GM19468 (cell line): ENCODE data around the gene COX5B.
"Not testable (repeated sequence)": the region's sequence is repeated elsewhere in the genome, so short reads cannot be mapped to it uniquely, and the experiment has no call there.

ENCODE experiments used
- ATAC-seq: cut with Tn5 transposase; IDR thresholded peaks from one replicate; pipeline ENCODE4 v1.9.1; 2021; ENCODE audit warnings: mild to moderate bottlenecking, moderate library complexity, moderate number of reproducible peaks; ENCODE audit not compliant: unreplicated experiment; ENCODE audit errors: extremely low read depth

The COX5B gene, protein sequence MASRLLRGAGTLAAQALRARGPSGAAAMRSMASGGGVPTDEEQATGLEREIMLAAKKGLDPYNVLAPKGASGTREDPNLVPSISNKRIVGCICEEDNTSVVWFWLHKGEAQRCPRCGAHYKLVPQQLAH

DNA sequence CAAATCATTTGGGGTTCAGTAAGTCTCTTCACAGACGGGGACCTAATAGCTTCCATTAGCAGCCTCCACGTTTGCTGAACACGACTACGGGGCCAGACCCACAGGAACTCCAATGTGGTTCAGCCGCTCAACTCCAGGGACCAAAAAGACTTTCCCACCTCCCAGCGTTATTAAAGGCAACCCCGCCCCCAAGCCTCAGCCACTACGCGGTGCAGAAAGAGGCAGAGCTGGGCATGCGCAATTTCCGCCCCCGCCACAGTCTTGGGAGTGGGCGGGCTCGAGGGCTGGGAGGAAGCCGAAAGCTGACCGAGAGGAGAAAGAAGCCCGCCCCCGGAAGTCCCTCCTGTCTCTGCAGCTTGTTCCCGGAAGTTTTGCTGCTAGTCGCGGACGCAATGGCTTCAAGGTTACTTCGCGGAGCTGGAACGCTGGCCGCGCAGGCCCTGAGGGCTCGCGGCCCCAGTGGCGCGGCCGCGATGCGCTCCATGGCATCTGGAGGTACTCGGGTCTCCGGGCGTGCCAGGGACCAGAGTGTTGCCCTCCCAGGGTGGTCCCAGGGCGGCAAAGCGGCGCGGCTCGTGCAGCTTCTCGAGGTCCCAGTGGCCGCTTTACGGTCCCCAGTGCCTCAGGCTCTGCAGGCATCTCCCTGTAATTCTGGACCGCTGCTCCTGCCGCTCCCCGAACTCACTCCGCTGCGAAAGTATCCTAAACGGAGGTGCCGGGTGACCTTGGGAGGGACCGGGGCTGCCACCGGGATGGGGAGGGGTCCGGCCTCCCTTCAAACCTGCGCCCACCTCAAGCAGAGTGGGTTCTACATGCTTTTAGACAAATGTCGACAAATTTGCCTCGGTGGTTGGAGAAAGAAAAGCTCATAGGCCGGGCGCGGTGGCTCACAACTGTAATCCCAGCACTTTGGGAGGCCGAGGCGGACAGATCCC lies at the start of gene COX5B:
TSS of gene COX5B (plus strand) at position 368 of the 935 bp plus-strand sequence. CDS start at position 393, 25 bp downstream.
- ATAC-seq, result peak; percentile 86

DNA sequence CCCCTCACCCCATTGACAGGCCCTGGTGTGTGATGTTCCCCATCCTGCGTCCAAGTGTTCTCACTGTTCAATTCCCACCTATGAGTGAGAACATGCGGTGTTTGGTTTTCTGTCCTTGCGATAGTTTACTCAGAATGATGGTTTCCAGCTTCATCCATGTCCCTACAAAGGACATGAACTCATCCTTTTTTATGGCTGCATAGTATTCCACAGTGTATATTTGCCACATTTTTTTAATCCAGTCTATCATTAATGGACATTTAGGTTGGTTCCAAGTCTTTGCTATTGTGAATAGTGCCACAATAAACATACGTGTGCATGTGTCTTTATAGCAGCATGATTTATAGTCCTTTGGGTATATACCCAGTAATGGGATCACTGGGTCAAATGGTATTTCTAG lies 49.7 kb upstream of the COX5B start:
- not testable (repeated sequence) for ATAC-seq

DNA sequence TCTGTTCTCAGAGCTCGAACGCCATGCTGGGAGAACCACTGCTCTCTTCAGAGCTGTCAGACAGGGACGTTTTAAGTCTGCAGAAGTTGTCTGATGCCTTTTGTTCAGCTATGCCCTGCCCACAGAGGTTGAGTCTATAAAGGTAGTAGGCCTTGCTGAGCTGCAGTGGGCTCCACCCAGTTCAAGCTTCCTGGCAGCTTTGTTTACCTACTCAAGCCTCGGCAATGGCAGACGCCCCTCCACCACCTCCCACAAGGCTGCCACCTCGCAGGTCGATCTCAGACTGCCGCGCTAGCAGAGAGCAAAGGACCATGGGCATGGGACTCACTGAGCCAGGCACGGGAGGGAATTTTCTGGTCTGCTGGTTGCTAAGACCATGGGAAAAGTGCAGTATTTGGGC lies 44.3 kb upstream of the COX5B start:
- not testable (repeated sequence) for ATAC-seq

DNA sequence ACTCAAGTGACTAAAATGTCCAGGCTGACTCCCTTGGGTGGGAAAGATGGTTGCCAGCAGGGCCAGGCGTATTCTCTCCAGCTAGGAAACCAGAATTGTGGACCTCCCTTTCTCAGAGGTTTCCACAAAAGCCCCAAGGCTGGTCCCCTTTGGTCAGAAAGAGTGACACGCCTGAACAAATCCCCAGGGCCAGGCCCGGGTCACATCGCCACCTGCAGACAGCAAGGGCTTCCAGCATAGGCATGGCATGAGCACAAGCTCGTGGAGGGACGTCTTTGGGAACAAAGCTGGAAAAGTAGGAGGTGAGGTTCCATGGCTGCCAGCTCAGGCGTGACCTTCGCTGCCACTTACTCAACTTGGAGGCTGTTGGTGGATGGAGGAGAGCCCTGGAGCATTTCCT lies 40.8 kb upstream of the COX5B start:
- not testable (repeated sequence) for ATAC-seq

DNA sequence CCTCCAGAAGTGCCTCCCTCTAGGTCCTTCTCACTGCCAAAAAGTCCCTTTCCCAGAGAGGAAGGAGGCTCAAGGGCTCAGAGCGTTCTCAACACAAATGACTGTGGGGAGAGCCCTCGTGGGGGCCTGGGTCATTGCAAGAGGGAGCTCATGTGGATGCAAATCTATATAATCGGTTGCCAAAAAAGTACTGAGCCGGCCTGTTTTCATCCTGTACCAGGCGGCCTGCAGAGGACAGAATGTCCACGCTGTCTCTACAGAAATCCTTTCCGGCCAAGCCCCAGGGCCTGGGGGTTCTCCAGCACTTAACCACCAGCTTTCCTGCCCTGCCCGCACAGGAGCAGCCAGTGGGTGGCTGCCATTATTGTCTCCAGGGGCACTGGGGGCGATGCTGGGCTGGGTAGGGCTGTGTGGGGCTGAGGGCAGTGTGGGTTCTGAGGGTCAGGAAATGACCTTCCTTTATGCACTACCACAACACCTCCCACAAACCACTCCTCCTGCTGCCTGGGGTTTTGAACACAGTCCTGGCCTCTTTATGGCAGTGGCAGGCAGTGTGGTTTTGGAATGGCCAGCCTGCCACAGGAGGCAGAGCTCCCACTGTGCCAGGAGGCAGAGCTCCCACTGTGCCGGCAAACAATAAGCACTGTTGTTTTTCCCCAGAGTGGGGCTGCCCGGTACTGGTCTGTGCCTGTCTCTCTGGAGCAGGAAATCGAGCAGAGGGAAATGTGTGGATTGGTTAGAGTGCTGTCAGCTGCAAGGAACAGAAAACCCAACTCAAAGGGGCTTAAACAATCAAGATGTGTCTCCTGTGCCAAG lies 40.1 kb upstream of the COX5B start:
- not testable (repeated sequence) for ATAC-seq

DNA sequence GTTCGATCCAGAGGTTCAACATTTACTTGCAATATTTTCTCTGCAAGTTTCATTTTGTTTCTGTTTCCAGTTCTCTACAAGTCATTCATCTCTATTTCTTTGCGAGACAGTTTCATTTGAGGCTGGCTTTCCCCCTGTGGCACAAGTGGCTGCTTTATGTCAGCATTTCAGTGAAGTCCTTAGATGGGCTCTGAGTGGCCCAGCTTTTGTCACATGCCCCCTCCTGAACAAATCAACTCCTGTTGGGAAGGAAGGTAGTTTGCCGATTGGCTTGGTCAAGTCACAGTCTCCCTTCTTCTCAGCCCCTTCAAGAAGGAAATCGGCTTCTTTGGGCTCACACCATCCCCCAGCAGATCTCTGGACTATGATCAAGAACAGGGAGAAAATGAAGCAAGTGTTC lies 37.1 kb upstream of the COX5B start:
- ATAC-seq, result not testable (repeated sequence)

DNA sequence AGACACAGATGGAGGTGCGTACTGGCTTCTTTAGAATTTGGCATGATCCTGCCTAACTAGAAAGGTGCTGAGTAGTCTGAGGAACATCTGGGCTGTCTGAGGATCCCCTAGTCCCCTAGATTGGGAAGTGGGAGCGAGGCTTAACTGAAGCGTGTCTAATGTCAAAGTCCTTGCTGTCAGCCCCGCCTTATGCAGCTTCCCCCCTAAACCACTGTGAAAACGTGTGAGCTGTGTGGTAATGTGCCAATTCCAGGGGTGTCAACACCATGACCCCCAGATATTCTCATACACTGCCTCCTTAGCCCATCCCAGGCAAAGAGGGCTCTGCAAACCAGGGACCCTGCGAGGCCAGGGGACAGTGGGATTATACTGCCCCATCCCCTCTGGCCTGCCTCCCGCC lies 34.0 kb upstream of the COX5B start:
- ATAC-seq, result not testable (repeated sequence)

DNA sequence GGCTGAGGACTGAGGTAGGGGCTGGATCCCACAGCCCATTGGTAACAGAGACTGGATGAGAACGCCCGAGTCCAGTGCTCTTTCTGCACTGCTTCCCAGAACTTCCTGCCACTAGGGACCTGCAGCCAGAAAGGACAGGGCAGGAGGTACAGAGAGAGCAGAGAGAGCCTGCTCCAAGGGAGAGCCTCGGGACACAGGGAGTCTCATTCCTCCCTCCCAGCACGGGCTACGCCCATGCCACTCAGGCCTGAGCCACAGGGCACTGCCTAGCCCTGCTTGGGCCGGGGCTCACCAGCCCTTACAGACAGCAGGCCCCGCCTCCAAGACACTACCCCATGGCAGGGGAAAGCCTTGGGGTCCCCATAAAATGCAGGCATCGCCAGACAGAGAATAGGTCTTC lies 30.1 kb upstream of the COX5B start:
- ATAC-seq, result not testable (repeated sequence)

DNA sequence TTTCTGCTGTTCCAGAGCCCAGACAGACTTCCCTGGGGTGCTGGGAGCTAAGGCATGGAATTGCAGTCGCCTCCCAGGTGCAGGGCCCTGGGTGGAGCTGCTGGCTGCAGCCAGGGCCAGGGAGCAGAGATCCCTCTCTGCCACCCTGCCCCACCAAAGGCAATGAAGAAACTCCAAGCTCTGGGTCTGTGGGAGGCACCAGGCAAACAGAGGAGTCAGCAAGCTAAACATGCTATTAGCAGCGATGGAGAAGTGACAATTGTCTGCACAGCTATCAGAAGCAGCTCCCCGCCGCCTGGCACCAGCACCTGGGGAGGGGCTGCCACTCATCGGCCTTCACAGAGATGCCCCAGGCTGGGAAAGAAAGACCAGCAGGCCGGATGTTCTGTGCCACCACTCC lies 28.0 kb upstream of the COX5B start:
- no peak for ATAC-seq

DNA sequence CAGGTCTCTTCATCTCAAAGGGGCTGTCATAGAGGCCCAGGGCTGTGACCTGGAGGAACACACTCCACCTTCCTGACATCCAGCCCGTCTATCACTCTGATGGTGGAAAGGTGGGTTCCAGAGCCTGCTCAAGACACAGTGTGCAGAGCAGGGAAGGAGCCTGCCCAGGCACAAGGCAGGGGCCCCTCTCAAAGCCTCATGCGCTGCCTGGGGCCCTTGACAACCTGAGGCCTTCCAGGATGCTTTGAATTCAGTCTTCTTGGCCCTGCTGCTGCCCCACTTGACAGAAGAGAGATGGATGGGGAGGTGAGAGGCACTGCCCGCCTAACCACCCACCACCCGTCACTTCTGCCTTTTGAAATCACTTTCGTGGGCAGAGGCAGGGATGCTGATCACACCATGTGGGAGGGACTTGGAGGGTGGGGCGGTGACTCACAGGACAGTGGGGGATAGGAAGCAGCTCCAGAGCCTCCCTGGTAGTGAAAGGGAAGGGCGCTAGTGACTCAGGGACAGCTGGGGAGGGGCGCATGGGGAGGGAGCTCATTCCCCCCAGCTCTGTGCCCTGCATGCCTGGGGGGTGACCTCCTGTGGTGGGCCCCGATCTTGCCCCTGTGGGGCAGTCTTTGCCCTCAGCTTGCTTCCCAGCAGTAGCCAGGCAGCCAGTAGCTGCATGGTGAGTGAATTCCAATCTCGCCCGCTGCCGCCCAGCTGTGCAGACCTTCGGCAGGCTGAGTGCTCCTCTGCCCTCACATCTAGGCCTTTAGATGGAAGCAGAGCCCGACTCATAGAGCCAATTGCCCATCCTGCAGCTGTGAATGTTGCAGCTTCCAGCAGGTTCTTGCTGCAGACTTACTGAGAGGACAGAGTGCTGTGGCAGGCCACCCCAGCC lies 26.7 kb upstream of the COX5B start:
- not testable (repeated sequence) for ATAC-seq

DNA sequence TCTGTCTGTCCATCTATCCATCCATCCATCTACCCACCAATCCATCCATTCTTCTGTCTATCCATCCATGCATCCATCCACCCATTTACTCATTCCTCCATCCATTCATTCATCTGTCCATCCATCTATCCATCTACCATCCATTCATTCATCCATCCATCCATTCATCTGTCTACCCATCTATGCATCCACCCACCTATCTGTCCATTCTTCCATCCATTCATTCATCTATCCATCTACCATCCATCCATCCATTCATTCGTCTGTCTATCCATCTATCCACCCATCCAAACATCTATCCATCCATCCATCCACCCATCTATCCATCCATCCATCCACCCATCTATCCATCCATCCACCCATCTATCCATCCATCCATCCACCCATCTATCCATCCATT lies 25.4 kb upstream of the COX5B start:
- not testable (repeated sequence) for ATAC-seq

DNA sequence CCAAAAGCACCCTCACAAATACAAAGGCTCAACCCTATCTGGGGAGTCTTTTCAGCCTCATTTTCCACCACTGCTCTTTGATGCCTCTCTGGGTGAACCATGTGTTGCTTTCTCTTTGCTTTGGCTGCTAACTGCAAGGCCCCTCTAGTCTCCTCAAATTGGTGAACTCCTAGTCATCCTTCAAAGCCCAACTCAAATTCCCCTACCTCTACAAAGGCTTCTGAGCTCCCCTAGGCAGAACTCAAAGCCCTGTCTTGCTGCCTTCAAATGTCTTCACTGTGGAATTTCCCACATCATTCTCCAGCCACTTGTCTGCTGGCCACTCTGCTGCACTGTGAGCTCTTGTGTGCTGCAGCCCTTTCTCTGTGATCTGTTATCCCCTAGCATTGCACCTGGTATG lies 22.9 kb upstream of the COX5B start:
- not testable (repeated sequence) for ATAC-seq

DNA sequence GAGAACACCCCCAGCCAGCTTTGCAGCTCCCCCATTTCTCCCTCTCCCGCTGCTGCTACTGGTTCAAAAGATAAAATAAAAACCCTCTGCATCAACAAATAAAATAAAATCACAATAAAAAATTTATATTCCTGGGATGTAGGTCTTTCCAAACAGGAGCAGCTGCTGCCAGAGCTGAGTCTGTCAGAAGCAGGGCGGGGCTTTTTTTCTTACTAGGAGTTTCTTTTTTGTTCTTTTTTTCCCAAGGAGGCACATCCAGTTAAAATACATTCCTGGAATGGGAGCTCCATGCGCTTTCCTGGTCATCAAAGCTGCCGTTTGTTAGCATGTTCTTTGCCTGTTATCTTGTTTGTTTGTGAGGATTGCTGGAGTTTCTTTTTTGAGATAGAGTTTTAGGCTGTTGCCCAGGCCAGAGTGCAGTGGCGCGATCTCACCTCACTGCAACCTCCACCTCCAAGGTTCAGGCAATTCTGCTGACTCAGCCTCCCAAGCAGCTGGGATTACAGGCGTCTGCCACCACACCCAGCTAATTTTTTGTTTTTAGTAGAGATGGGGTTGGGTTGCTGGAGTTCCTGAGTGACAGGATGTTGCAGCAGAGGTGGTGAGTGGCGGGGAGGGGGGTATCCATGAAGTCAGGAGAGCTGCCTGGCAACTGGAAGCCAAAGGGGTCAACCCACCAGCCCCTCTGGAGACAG lies 20.4 kb upstream of the COX5B start:
- ATAC-seq, result not testable (repeated sequence)

DNA sequence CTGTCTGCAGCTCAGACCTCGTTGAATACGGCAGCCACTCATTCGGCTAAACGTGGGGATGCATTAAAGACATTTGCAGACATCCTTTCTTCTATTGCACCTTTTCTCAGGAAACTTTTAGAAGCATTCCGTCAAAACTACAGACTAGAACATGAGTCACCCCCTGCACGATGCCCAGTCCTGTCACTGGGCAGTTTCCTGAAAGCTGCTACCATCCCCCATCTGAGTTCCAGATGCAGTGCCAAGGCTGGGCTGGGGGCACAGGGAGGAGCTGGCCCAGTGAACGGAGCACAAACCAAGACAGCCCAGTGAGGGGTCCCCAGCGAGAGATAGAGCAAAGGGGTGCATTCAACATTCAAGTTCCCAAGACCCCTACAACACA lies 19.8 kb upstream of the COX5B start:
- not testable (repeated sequence) for ATAC-seq

DNA sequence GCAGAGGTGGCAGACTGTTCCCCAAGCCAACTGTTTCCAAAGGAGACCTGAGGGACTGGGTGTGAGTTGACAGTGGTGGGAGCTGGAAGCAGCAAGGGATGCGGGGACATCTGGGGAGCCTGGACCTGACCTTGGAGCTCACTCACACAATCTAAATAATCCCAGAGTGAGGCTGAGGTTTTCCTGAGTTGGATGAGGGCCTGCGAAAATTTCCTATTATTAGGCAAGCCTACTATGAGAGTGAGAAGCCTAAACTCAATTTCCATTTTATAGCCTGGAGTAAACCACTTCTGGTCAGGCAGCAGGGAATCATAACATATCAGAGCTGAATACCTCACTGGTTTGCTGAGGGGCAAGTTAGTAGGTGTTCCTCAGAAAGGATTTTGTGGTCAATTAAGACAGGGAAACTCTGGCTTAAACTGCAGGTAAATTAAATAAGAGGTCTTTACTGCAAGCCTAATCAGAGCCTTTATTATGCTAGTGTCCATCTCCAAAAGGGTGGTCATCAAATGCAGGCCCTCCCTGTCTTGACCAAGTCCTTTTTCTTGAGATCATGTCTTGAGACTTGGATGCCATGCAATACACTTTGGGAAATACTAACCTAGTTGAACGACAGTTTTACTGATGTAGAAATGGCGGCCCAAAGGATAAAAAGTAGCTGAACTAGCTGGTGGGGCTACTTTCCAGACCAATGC lies 1.7 kb upstream of the COX5B start:
- ATAC-seq, result no peak

DNA sequence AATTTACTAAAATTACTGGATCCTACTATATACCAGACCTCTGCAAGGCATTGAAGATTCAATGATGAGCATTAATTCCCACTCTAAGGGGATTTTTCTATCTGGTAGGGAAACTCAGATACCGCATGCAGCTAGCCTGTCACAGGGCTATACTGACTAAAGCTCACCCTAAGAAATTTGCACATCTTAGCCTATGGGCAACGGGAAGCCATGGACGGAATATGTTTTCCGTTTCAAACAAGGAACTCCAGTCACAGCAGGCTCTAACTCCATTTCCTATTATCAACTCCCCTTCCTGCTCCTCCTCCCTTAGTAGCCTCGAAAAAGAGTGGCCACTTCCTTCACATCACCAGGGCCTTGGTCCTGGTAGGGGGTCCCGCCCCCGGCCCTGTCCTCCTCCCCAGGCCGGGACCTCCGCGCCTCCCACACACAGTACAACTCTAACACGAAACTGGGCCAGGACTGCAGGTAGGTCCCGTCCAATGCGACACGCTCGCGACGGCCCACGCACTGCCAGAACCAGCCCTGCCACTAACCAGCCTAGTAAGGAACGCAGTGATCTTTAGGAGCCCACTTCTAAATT lies 659 bp upstream of the COX5B start:
- ATAC-seq, result no peak

DNA sequence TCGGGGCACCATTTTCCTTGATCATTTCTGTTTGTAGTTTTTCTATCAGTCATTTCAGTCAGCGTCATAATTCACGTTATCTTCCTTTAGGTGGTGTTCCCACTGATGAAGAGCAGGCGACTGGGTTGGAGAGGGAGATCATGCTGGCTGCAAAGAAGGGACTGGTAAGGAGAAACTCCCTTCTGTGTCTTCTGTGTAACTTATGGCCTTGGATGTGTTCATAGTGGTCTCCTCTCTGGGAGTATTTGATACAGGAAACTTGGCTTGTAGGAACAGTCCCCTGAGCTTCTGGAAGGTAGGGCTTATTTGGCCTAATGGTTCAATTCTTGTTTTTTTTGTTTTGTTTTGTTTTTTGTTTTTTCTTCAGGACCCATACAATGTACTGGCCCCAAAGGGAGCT lies 1.1 kb downstream of the COX5B start:
- no peak for ATAC-seq

DNA sequence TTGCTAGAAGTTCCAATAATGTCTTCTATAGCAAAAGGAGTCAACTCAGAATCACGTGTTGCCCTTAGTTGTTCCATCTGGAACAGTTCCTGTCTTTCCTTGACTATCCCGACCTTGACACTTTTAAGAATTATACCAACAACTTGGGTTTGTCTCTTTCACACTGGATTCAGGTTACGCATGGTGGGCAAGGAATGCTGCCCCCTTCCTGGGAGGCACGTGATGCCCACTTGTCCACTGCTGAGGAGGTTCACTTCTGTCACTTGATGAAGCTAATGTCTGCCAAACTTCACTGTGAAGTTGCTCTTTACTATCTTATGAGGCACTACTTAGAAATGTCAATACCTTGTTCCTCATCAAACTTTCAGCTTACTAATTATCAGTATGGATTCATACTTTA lies 5.3 kb downstream of the COX5B start:
- no peak for ATAC-seq
